Panc1 (cell line): ENCODE data around the gene MLYCD.

Experiments used
- CTCF ChIP-seq: fragments of 450-650 bp; IDR thresholded peaks from 2 replicates; pipeline ENCODE4 v1.5.1; 2017; ENCODE audit warnings: mild to moderate bottlenecking
- POLR2AphosphoS5 ChIP-seq: IDR thresholded peaks from 2 replicates; pipeline ENCODE4 v1.6.1; 2012; ENCODE audit warnings: mild to moderate bottlenecking, low read depth, low read length, moderate library complexity
- REST ChIP-seq, 2 experiments: IDR thresholded peaks; 2 replicates each; pipeline ENCODE4 v1.6.1; 2011 to 2012; ENCODE audit warnings: low read depth in 2 of 2, control low read depth in 1 of 2, low read length in 1 of 2, mild to moderate bottlenecking in 1 of 2, moderate library complexity in 1 of 2; ENCODE audit not compliant: insufficient read depth in 1 of 2
- SIN3A ChIP-seq: IDR thresholded peaks from 2 replicates; pipeline ENCODE4 v1.6.1; 2012; ENCODE audit warnings: low read depth, mild to moderate bottlenecking, low read length, moderate library complexity, borderline replicate concordance; ENCODE audit not compliant: insufficient read depth
- TCF7L2 ChIP-seq: IDR thresholded peaks from 2 replicates; pipeline ENCODE4 v1.6.1; 2011; ENCODE audit warnings: mild to moderate bottlenecking, low read depth, low read length, inconsistent platforms

- TF ChIP-seq CTCF (no peak), REST (IDR thresholded peaks at IDR 0.05; ENCODE audit: insufficient read depth in 1 of 2, low read depth in 2 of 2, low read length in 1 of 2) (no peak), TCF7L2 (no peak), POLR2AphosphoS5 (no peak), SIN3A (no peak)
Measured at GRCh38 chr16:83971165-83972130, 72.5 kb downstream of the MLYCD start.
